Middle frontal gyrus (tissue), 1 donor: ENCODE results near the gene TEKTIP1.
A peak's percentile ranks its signal among the peaks of the same experiment; 100 is the strongest.

Experiments
- DNase-seq: peaks from one replicate; pipeline ENCODE4 v3.0.0-alpha.2; 2015; ENCODE audit warnings: low spot score; ENCODE audit errors: extremely low spot score

TEKTIP1 gene

GRCh38 chr19:3537438-3538240 is 1.3 kb upstream of the TEKTIP1 start:
- no peak for DNase-seq

DNA sequence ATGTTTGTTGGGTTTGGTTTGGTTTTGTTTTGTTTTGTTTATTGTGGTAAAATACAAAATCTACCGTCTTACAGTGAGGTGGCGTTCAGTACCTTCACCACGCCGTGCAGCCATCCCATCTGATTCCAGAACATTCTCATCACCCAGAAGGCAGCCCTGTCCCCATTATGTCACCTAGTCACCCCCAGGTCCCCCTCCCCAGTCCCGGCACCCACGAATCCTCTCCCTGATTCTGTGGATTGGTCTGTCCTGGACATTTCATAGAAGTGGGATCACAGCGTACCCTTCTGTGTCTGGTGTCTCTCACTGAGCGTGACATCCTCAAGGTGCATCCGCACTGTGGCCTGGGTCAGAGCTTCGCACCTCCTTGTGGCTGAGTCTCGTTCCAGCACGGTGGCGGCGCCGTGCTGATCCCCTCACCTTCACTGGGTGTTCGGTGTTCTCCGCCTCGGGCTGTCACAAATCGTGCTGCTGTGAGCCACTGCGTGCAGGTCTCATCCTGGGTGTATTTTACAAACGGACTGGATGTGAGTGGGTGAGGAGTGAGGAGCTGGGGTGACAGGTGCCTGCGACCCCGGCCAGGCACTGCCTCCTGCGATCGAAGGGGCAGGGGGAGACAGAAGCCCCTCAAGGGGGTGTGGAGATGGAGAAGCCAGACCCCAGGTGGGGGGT is 580 bp upstream of the TEKTIP1 start:
- DNase-seq: no peak

- no peak for DNase-seq
These were observed 763 bp downstream of the TEKTIP1 start for GRCh38 chr19:3539756-3540118.

GRCh38 chr19:3543150-3544057 is 4.4 kb downstream of the TEKTIP1 start:
- no peak for DNase-seq

DNA sequence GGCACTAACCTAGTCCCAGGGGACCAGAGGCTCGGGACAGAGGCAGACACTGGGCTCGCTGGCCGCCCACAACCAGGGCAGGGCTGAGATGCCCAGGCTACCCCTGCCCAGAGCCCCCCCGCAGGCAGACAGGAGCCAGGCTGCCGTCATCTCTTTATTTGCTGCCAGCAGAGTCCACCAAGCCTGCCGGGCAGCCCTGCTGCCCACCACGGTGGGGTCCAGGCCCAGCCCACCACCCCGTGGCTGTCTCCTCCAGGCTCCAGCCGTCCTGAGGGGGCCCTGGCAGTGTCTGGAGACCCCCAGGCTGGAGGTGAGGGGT is 5.0 kb downstream of the TEKTIP1 start:
- DNase-seq: no peak

DNA sequence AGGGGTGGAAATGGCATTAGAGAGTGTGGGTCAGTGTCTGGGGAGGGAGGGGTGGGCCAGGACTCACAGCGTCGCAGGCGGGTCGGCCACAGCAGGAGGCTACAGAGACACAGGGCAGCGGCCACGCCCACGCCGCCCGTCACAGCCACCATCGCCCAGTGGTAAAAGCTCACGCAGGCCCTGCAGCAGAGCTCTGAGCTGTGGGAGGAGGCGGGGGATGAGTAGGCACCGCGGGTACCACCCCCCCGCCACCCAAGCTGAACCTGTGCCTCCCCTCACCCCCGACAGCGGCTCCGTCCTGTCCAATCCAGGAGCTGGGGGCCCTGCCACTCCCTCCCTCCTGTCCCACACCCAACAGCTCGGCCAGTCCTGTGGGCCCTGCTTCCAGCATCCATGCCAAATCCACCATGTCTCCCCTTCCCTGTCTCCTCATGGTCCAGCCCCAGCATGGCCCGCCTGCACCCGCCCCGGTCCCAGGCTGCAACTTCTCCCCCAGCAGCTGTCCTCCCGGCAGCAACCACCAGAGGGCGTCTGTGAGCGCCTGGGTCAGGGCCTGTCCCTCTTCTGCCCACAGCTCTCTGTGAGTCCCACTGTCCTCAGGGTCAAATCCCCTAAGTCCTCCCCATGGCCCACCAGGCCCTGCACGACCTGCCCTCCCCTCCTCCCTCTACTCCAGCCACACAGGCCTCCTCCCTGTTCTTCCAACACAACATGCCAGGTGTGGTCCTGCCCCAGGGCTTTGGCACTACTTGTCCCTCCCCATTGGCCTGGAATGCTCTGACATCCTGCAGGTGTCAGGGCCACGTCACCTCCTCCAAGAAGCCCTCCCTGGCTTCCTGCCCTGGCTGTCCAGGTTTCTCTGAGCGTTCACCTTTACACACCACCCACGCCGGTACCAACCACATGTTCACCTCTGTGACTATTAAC is 6.0 kb downstream of the TEKTIP1 start:
- DNase-seq: peak; percentile 47

DNA sequence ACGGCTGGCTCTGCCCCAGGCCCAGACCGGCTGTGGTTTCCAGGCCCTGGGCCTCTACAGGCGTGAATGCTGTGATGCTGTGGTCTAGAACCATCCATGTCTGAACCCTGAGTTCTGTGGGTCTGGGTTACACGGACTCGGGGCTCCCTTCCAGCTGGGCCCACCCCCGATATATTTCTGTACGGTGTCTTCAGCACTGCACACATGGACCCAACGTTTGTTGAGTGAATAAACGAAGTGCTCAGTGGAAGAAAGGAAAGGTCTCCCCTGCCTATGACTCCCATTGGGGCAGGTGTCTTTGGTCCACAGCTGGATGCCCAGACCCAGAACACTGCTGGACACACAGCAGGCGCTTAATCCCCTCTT is 6.7 kb downstream of the TEKTIP1 start:
- no peak for DNase-seq

GRCh38 chr19:3546119-3546518 is 7.1 kb downstream of the TEKTIP1 start:
- DNase-seq: no peak

- no peak for DNase-seq
These were observed 8.3 kb downstream of the TEKTIP1 start for GRCh38 chr19:3547301-3547731.

GRCh38 chr19:3547767-3548282 is 8.9 kb downstream of the TEKTIP1 start:
- no peak for DNase-seq

DNA sequence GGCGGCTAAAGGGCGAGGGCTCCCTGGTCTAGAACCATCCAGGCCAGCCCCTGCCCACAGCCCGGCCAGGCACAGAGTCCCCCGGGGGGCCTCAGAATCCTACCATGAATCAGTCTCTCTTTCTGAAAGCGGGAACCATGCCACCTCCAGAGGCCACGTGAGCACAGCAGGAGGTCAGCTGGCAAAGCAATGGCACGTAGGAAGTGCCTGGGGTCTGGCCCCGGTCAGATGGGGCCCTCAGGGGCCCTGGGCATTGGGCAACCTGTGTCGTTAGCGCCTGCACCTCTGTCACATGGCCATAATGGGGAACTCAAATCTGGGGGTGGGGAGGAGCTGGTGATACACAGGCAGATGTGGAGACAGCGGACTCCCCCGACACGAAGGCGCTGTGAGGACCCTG is 9.6 kb downstream of the TEKTIP1 start:
- DNase-seq: no peak

DNA sequence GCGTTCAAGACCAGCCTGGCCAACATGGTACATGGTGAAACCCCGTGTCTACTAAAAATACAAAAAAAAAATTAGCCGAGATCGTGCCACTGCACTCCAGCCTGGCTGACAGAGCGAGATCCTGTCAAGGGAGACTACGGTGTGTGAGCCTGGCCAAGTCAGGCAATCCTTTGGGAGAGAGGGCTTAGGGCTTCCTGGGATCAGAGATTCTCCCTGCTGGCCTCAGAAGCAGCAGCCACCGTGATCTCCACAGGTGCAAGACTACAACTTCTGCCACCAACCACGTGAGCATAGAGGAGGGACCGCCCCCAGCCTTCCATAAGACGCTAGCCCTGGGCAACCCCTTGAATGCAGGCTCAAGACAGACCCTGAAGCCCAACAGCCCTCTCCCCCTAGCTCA is 10.8 kb downstream of the TEKTIP1 start:
- no peak for DNase-seq

DNA sequence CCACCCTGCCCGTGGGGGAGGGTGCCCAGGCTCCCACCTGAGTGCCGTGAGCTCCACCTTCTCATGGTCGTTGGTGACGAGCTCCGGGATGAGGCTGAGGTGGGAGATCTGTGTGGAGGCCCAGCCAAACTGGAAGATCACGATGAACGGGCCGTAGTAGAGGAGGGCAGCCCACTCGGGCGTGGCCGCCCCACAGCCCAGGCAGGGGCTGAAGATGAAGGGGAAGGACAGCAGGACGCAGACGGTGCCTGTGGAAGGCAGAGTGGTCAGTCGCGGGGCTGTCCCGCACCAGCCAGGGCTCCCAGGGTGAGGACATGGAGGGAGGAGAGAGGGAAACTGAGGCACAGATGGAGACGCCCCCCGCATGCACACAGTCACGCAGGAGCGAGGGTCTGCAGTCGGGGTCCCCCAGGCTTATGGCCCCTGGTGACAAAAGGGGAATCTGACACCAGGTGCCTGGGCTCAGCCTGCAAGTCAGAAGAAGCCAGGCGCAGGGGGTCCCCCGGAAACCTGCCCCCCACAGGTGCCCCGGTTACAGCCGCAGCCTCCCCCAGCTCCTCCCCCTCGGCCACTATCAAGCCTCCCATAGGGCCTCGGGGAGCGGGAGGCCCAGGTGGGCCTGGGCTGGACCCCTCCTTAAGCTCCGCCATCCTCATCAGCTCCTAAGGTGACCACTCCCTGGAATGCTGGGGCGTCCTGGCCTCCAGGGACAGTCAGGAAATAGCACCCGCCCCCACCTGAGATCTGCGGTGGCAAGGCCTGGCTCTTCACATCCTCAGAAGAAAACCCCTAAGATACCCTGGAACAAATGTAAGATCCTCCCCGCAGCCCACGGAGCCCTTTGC is 12.2 kb downstream of the TEKTIP1 start:
- no peak for DNase-seq

- DNase-seq: no peak
These were observed 12.8 kb downstream of the TEKTIP1 start for GRCh38 chr19:3551792-3552095.

- DNase-seq: no peak
These were observed 15.5 kb downstream of the TEKTIP1 start for GRCh38 chr19:3554254-3555083.

DNA sequence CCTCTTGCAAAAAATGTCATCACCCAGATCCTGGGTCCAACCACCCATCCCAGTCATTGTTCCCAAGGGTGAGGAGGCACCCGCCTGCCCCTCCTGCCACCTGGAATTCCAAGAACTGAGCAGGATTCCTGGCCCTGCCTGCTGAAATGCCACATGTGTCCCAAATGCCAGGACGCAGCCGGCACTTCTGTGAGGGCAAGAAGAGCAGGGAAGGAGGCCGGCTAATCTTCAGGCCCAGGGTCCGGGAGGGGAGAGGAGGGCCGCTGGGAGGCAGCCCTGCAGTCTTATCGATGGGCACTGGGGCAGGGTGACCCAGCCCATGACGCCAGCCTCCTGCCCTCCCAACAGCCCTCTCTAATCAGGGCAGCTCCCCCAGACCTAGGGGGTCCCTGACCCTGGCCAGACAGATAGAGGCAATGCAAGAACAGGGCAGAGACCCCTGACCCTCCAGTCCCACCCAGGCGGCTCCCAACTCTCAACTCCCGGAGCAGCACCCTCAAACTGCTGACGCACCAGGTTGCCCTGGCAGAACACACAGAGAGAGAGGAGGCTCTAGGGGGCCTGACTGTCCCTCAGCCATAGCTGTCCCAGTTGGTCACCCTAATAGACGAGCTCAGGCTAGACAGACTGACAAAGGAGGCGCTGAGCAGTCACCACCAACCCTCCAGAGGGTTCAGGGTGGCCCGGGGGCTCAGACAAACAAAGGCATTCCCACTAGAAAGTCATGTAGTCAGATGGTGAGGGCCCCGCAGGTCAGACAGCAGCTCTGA is 16.9 kb downstream of the TEKTIP1 start:
- DNase-seq: no peak

- DNase-seq: no peak
These were observed 17.5 kb downstream of the TEKTIP1 start for GRCh38 chr19:3556423-3556977.

- no peak for DNase-seq
These were observed 18.0 kb downstream of the TEKTIP1 start for GRCh38 chr19:3556978-3557460.
